HG02884 (cell line): Measurements from ENCODE around the gene ERRFI1.

Experiments
- ATAC-seq: cut with Tn5 transposase; IDR thresholded peaks from one replicate; pipeline ENCODE4 v1.9.1; 2021; ENCODE audit warnings: mild to moderate bottlenecking, moderate library complexity; ENCODE audit not compliant: unreplicated experiment

Gene ERRFI1

DNA sequence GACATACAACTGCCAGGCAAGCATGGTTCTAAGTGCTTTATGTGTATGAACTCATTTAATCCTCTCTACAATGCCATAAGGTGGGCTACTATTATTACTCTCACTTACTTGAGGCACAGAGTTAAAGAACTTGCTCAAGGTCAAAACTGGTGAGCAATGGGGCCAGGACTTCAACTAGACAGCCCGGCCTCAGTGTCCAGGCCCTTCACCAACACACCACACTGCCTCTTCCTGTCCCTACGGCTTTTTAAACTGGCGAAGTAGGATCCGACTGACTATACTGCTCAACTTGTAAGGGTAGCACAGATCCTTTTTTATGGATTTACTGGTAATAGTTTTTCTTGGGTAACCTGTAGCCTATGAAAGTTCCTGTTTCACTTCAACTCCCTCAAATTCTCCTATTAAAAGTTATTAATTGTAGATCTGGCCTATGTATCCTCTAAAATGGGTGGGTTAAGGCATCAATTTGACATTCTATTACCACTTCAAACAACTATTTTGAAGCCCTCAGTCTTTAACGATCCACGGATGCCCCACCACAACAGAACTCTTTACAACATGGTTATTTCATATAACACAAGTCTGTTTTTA is 4.3 kb downstream of the ERRFI1 start:
- ATAC-seq, result no peak

- no peak for ATAC-seq
These were observed 6.1 kb downstream of the ERRFI1 start for GRCh38 chr1:8020032-8020431.

GRCh38 chr1:8019229-8019620 is 6.9 kb downstream of the ERRFI1 start:
- no peak for ATAC-seq

GRCh38 chr1:8018492-8019228 is 7.4 kb downstream of the ERRFI1 start:
- no peak for ATAC-seq

DNA sequence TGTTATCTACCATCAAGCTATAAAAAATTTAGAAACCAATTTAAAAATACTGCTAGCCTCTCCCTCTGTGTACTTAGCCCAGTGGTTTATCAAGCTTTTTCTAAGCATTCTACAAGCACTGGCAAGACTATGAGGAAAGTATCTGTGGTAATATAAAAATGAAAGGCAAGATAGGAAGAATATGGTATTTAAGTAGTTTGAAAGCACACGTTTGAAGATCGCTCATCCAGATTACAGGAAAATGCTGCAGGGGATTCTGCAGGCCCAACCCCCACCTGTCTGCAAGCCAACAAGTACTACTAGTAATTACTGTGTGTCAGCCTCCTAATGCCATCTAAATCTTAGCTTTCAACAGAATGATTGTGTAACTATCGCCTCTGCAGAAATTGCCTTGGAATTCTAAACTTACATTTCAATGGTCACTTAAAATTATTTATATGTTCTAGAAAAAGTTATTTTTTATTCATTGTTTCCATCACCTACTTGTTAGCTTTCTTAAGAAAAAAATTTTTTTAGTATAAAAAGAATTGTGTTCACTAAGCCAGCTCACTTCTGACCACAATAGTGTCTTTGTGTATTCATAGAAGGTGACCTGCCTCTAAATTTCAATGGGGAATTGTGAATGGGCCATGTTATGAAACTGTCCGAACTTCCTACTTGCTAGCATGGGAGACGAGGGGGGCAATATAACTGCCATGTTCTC is 8.5 kb downstream of the ERRFI1 start:
- no peak for ATAC-seq

GRCh38 chr1:8016895-8017241 is 9.2 kb downstream of the ERRFI1 start:
- ATAC-seq, result no peak

GRCh38 chr1:8016210-8016894 is 9.8 kb downstream of the ERRFI1 start:
- ATAC-seq, result no peak

DNA sequence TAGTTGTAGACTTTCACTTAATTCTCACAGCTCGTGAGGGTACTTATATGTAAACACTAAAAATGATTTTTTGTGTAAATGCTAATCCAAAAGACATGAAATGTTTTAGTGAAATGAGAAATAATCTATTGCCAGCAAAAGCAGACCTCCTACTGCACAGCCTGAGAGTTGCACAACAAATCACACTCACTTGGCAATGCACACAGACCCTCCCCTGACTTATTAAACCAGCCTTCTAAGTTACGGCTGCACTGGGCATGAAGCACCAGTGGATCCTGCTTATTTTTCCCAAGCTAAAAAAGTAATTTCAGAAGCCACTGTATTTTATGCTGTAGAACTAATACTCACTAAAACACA is 10.3 kb downstream of the ERRFI1 start:
- ATAC-seq, result no peak

- ATAC-seq, result no peak
These were observed 10.9 kb downstream of the ERRFI1 start for GRCh38 chr1:8015036-8015808.

DNA sequence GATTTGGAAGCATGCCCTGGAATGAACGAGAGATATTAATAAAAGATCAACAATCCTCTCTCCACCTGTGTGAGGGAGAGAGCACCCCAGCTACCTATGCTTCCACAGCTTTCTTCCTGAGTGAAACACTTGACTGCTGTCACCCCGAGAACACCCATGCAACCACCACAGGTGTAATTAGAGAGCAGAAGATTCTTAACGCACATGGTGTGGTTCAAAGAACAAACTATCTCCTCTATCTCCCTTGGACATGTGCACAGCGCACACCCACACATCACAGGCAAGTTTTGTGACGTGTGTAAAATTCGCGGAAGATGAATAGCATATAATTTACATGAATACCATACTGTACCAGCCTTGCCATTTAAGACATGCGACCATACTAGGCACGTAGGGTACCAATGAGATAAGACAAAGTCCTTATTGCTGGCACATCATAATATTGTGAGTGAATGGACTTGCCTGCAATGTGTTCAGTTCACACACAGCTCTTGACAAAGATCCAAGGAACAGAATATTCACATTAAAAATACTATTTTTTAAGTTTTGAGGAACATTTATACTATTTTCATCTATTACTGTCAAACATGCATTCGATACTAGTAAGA is 11.6 kb downstream of the ERRFI1 start:
- no peak for ATAC-seq

GRCh38 chr1:8013800-8014199 is 12.3 kb downstream of the ERRFI1 start:
- ATAC-seq, result no peak

- ATAC-seq, result no peak
These were observed 12.7 kb downstream of the ERRFI1 start for GRCh38 chr1:8013399-8013798.

DNA sequence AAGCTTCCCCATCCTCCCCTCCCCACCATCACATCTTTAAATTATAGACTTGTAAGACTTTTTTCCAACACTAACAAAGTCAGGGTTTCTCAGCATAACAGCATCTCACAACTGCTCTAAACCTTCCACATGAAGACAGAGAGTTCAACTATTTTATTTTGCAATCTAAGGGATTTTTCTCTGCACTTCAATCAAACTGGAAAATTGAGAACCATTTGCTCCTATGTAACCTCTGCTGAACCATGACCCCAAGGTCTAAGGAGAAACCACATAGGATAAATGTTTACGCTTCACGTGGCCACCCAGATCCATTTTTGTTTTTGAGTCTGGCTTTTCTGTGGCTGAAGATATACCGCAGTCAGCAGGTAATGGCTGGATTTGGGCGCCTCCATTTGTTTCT is 13.2 kb downstream of the ERRFI1 start:
- ATAC-seq, result no peak

DNA sequence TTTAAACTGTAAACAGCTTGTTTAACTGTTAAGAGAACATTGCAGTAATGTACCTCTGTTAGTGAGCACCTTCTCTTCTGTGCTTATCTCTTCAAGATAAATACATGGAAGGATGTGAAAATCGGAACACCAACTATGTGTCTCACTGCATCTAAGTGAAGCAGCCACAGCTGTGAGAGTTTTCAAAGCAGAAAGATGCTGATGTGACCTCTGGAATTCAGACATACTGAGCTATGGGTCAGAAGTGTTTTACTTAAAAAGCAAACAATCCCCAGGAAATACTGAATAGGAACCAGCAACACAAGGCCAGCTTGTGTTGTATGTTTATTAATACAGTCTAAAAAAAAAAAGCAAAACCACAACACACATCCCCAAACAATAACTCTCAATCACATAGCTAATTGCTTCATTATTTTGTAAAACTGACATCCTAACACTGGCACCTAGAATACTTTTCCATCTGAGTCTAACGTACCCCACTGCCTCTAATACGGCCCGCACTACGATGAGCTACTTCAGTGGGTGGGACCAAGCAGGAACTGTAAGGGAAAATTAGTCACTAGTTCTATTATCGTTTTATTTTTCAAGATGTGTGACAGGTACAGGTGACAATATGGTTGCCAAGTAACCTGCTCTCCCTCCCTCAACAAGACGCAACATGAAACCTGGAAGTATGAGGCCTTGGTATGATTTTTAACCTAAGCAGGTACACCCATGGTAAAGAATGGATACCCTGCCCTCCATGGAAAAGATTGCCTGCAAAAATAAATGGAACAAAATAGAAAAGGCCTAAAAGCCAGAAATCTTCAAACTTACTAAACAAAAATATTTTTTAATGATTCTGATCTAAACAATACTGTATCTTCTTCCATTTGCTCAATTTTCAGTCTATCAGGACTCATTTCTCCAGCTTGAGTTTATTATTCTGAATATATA is 13.9 kb downstream of the ERRFI1 start:
- no peak for ATAC-seq

DNA sequence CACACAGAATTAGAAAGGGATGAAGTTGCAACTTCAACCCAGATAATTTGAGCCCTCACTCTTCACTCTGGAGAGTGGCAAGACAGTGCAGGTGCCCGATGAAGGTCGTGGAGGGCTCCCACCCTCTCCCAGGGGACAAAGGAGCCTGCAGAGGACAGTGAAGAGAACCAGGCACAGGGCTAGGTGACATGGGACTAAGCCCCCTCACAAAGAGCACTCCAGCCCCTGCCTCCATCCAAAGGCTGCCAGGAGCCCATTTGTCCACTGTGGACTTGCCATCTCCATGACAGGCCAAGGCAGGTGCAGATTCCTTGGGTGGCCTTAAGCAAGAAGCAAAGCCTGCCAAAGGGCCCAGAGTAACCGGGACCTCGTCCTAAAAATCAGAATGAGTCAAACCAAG is 15.1 kb downstream of the ERRFI1 start:
- no peak for ATAC-seq

GRCh38 chr1:8010080-8010664 is 15.9 kb downstream of the ERRFI1 start:
- no peak for ATAC-seq

- no peak for ATAC-seq
These were observed 16.8 kb downstream of the ERRFI1 start for GRCh38 chr1:8009043-8010002.
